Small intestine (tissue), 7 donors: ENCODE data around the gene TES. TPM values are rescaled to one million over a fixed set of nuclear protein-coding genes. Genes with fewer than 3 reads are reported as not detected.
A peak's percentile ranks its signal among the peaks of the same experiment; 100 is the strongest.

Source experiments
- DNase-seq, 2 donors: peaks; one replicate each; pipeline versions ENCODE4 v3.0.0 to v3.0.0-alpha.2; 2013
- FAIRE-seq: peaks from 2 replicates; lab custom pipeline; 2012; peaks lifted over from hg19 to GRCh38; lab: Jason Lieb, UNC
- H3K27ac ChIP-seq, 3 donors: one replicate each; pipeline ENCODE4 v1.5.1; 2013; ENCODE audit warnings: low read length in 2 of 3, mild to moderate bottlenecking in 2 of 3, control low read depth in 1 of 3, inconsistent platforms in 1 of 3, low read depth in 1 of 3, moderate library complexity in 1 of 3
- H3K27me3 ChIP-seq, 3 donors: one replicate each; pipeline ENCODE4 v1.6.1; 2013; ENCODE audit warnings: low read length in 3 of 3, inconsistent platforms in 1 of 3; ENCODE audit not compliant: control insufficient read depth in 3 of 3, insufficient read depth in 3 of 3
- H3K36me3 ChIP-seq, 3 donors: one replicate each; pipeline ENCODE4 v1.6.1; 2013; ENCODE audit warnings: low read length in 3 of 3, inconsistent platforms in 1 of 3, low read depth in 1 of 3, mild to moderate bottlenecking in 1 of 3, moderate library complexity in 1 of 3; ENCODE audit not compliant: control insufficient read depth in 3 of 3, insufficient read depth in 2 of 3
- H3K4me1 ChIP-seq, 3 donors: one replicate each; pipeline ENCODE4 v1.6.1; 2013; ENCODE audit warnings: low read length in 2 of 3, inconsistent platforms in 1 of 3, low read depth in 1 of 3, mild to moderate bottlenecking in 1 of 3, moderate library complexity in 1 of 3; ENCODE audit not compliant: control insufficient read depth in 3 of 3, insufficient read depth in 2 of 3
- H3K4me3 ChIP-seq, 3 donors: one replicate each; pipeline ENCODE4 v1.5.1; 2013; ENCODE audit warnings: low read length in 3 of 3, control low read depth in 1 of 3, inconsistent platforms in 1 of 3, low read depth in 1 of 3, mild to moderate bottlenecking in 1 of 3, moderate library complexity in 1 of 3
- H3K9me3 ChIP-seq, 2 donors: one replicate each; pipeline ENCODE4 v1.6.1; 2013; ENCODE audit warnings: low read depth in 1 of 2, low read length in 1 of 2; ENCODE audit not compliant: control insufficient read depth in 2 of 2, insufficient read depth in 1 of 2
- WGBS, 3 donors: extraction: QIAGEN DNeasy Blood & Tissue Kit; methylation state at CpG; one replicate each; pipeline ENCODE4 v1.1.7; 2013; 5-methylcytosine and 5-hydroxymethylcytosine counted together
- polyA plus RNA-seq, 4 donors: library from polyadenylated mRNA; stranded (reverse) in 3 of 4; unstranded in 1 of 4; fragments of 200-250 nt in 3 of 4; fragments of 120-200 nt in 1 of 4; gene quantifications; one replicate each; pipeline versions ENCODE4 v1.2.1 to v1.2.3, GENCODE V29; 2013
- donor health status: healthy with polysubstance abuse.
- donor health status: control.
- donor health status: control.
- donor health status: Bipolar disorder and iron deficiency.
- donor health status: healthy.

Gene TES
- polyA plus RNA-seq, 4 donors, result 43.2 to 69.7 (median 60.7) TPM

DNA sequence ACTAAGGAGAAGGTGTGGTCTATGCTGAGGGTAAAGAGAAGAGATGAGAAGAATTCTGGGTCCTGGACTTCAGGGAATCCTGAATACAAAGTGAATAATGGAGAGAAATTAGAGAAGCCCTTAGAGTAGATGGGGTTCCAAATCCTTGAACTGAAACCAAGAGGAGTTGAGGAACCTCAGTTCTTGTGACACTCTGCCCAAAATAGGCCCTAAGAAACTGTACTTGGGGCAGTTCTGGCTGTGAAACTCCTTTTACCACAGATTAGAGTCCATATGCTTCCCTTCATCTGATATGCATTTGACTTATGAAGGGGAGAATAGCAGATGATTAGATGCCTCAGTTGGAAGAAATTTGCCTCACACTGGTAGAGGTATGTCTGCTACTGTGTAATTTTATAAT lies 19.0 kb downstream of the TES start:
- Histone ChIP-seq H3K27ac (peak overlapping the region in 1 of 3 donors; percentile 32), H3K4me1 (peaks cover 7 to 26% (median 9%) of the 10 kb centered on the region in 3 donors)

GRCh38 chr7:116230191-116231005 lies 20.1 kb downstream of the TES start:
- WGBS, 3 donors, result 54 to 66% (median 58%) methylated on average over 4 of the region's 4 CpGs
- Histone ChIP-seq H3K36me3 (peaks cover 0 to 3% (median 0%) of the 10 kb centered on the region in 3 donors), H3K4me3 (no peak overlapping the region), H3K9me3 (no peaks in the 10 kb centered on the region), H3K4me1 (peaks cover 7 to 26% (median 9%) of the 10 kb centered on the region in 3 donors), H3K27me3 (no peaks in the 10 kb centered on the region), H3K27ac (peak overlapping the region in 2 of 3 donors; percentile 2 to 80)
- DNase-seq, result peak in 1 of 2 donors; percentile 34
- no peak for FAIRE-seq

More for the DNA sequence above, 19.0 kb downstream of the TES start:
- no peaks in the 10 kb centered on the region for H3K36me3 ChIP-seq
- H3K27me3 ChIP-seq, result no peaks in the 10 kb centered on the region
- H3K9me3 ChIP-seq, result no peaks in the 10 kb centered on the region
- DNase-seq (no peak), FAIRE-seq (no peak)
- no peak overlapping the region for H3K4me3 ChIP-seq

DNA sequence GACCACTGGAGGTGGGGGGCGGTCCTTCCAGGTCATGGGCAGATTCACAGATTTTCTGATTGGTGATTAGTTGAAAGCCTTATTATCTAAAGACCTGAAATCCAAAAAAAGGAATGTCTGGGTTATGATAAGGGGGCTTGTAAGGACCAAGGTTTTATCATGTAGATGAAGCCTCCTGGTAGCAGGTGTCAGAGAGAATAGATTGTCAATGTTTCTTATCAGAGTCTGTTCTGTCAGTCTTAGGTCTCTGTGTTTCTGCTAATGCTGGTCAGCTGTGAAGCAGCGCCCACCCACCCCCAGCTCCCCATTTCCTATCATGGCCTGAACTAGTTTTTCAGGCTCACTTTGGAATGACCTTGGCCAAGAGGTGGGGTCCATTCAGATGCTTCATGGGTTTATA lies 21.2 kb downstream of the TES start:
- FAIRE-seq (no peak), DNase-seq (no peak)
- Histone ChIP-seq H3K27ac (no peak overlapping the region), H3K9me3 (no peaks in the 10 kb centered on the region), H3K4me1 (peaks cover 7 to 24% (median 9%) of the 10 kb centered on the region in 3 donors), H3K36me3 (peaks cover 0 to 3% (median 0%) of the 10 kb centered on the region in 3 donors), H3K4me3 (no peak overlapping the region), H3K27me3 (no peaks in the 10 kb centered on the region)
- 97 to 98% (median 97%) methylated on average over 2 of the region's 2 CpGs for WGBS, 3 donors

DNA sequence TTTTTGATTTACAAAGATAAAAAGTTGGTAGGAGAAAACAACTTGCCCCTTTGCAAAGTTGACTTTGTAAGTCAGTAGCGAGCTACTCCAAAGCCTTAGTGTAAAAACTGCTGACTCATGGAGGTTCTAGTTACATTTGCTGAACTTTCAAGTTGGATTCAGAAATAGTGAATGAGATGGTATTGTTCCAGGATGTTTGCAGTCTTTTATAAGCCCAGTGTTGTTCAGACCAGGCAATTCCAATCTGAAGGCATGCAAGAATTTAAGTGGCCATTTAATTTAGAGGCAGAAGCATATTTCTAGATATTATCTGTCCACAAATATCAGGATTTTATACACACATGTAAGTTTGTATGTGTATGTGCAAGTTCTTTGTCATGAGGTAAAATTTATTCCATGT lies 21.6 kb downstream of the TES start:
- peak overlapping the region in 1 of 3 donors; percentile 16 for H3K27ac ChIP-seq
- peaks cover 0 to 4% (median under 1%) of the 10 kb centered on the region in 3 donors for H3K36me3 ChIP-seq
- H3K27me3 ChIP-seq, result no peaks in the 10 kb centered on the region
- no peak overlapping the region for H3K4me3 ChIP-seq
- peaks cover 7 to 24% (median 9%) of the 10 kb centered on the region in 3 donors for H3K4me1 ChIP-seq
- no peaks in the 10 kb centered on the region for H3K9me3 ChIP-seq
- FAIRE-seq, result no peak
- DNase-seq, result no peak
- 31 to 70% (median 61%) methylated on average over 1 of the region's 1 CpG for WGBS, 3 donors

- FAIRE-seq, result no peak
- H3K9me3 ChIP-seq, result no peaks in the 10 kb centered on the region
- H3K27me3 ChIP-seq, result no peaks in the 10 kb centered on the region
- H3K4me3 ChIP-seq, result no peak overlapping the region
- no peak overlapping the region for H3K27ac ChIP-seq
- H3K36me3 ChIP-seq, result peaks cover 0 to 6% (median 3%) of the 10 kb centered on the region in 3 donors
- DNase-seq, result no peak
- peaks cover 7 to 24% (median 9%) of the 10 kb centered on the region in 3 donors for H3K4me1 ChIP-seq
Measured at GRCh38 chr7:116232350-116232749, 22.0 kb downstream of the TES start.

GRCh38 chr7:116232920-116233319 lies 22.6 kb downstream of the TES start:
- 73 to 77% (median 76%) methylated on average over 1 of the region's 1 CpG for WGBS, 3 donors
- no peak overlapping the region for H3K4me3 ChIP-seq
- no peaks in the 10 kb centered on the region for H3K27me3 ChIP-seq
- H3K9me3 ChIP-seq, result no peaks in the 10 kb centered on the region
- FAIRE-seq (no peak), DNase-seq (no peak)
- peaks cover 7 to 24% (median 9%) of the 10 kb centered on the region in 3 donors for H3K4me1 ChIP-seq
- H3K27ac ChIP-seq, result no peak overlapping the region
- H3K36me3 ChIP-seq, result peaks cover 0 to 11% (median 3%) of the 10 kb centered on the region in 3 donors

GRCh38 chr7:116234517-116235200 lies 24.3 kb downstream of the TES start:
- H3K9me3 ChIP-seq, result no peaks in the 10 kb centered on the region
- no peak for FAIRE-seq
- DNase-seq, result no peak
- H3K4me1 ChIP-seq, result peaks cover 3 to 22% (median 9%) of the 10 kb centered on the region in 3 donors
- H3K27me3 ChIP-seq, result no peaks in the 10 kb centered on the region
- WGBS, 3 donors, result 82 to 90% (median 85%) methylated on average over 9 of the region's 9 CpGs
- H3K36me3 ChIP-seq, result peaks cover 0 to 14% (median 3%) of the 10 kb centered on the region in 3 donors
- no peak overlapping the region for H3K4me3 ChIP-seq
- H3K27ac ChIP-seq, result no peak overlapping the region

GRCh38 chr7:116235380-116235779 lies 25.0 kb downstream of the TES start:
- H3K9me3 ChIP-seq, result no peaks in the 10 kb centered on the region
- peaks cover 0 to 14% (median 3%) of the 10 kb centered on the region in 3 donors for H3K36me3 ChIP-seq
- no peak for FAIRE-seq
- no peak for DNase-seq
- no peak overlapping the region for H3K4me3 ChIP-seq
- H3K4me1 ChIP-seq, result peaks cover 3 to 17% (median 5%) of the 10 kb centered on the region in 3 donors
- no peaks in the 10 kb centered on the region for H3K27me3 ChIP-seq
- H3K27ac ChIP-seq, result no peak overlapping the region
